Spleen (tissue), 11 donors: ENCODE data around the gene SERPINB12. TPM values are rescaled to one million over a fixed set of nuclear protein-coding genes. Genes with fewer than 3 reads are reported as not detected.

ENCODE experiments used
- DNase-seq: peaks from one replicate; pipeline ENCODE4 v3.0.0-alpha.2; 2020
- H3K27ac ChIP-seq, 8 donors: fragments of 200-600 bp; sonication (generic) in 7 of 8; 1 replicate in 4 of 8; 2 replicates in 4 of 8; pipeline versions ENCODE4 v1.5.0 to v1.8.0; 2016 to 2021; ENCODE audit warnings: inconsistent platforms in 4 of 8, mild to moderate bottlenecking in 4 of 8, moderate library complexity in 1 of 8
- H3K27me3 ChIP-seq, 7 donors: fragments of 200-600 bp; sonication (generic) in 6 of 7; replicated peaks in 1 of 7; 1 replicate in 4 of 7; 2 replicates in 3 of 7; pipeline versions ENCODE4 v1.5.0 to v1.8.0; 2016 to 2021; ENCODE audit warnings: inconsistent platforms in 3 of 7, mild to moderate bottlenecking in 1 of 7
- H3K36me3 ChIP-seq, 6 donors: fragments of 200-600 bp; sonication (generic) in 5 of 6; 1 replicate in 4 of 6; 2 replicates in 2 of 6; pipeline versions ENCODE4 v1.5.0 to v1.8.0; 2016 to 2021; ENCODE audit warnings: inconsistent platforms in 2 of 6
- H3K4me1 ChIP-seq, 6 donors: fragments of 200-600 bp; sonication (generic) in 5 of 6; 1 replicate in 3 of 6; 2 replicates in 3 of 6; pipeline versions ENCODE4 v1.5.0 to v1.8.0; 2016 to 2021; ENCODE audit warnings: inconsistent platforms in 3 of 6
- H3K4me3 ChIP-seq, 8 donors: fragments of 200-600 bp; sonication (generic) in 7 of 8; 1 replicate in 4 of 8; 2 replicates in 4 of 8; pipeline versions ENCODE4 v1.5.0 to v1.8.0; 2016 to 2021; ENCODE audit warnings: inconsistent platforms in 4 of 8, mild to moderate bottlenecking in 4 of 8, moderate library complexity in 2 of 8
- H3K9me3 ChIP-seq, 8 donors: fragments of 200-600 bp; sonication (generic) in 7 of 8; 1 replicate in 4 of 8; 2 replicates in 4 of 8; pipeline versions ENCODE4 v1.5.0 to v1.8.0; 2016 to 2021; ENCODE audit warnings: inconsistent platforms in 4 of 8
- POLR2A ChIP-seq, 3 donors: fragments of 450-650 bp; IDR thresholded peaks; one replicate each; pipeline ENCODE4 v1.5.1; 2017; ENCODE audit warnings: antibody characterized with exemption in 3 of 3, mild to moderate bottlenecking in 1 of 3
- POLR2AphosphoS5 ChIP-seq, 3 donors: sonication (generic); formaldehyde crosslinking; IDR thresholded peaks; one replicate each; pipeline ENCODE4 v1.5.1; 2017; ENCODE audit warnings: antibody characterized with exemption in 3 of 3
- WGBS, 5 donors: extraction: QIAGEN DNeasy Blood & Tissue Kit in 3 of 5; methylation state at CpG; one replicate each; pipeline versions ENCODE4 v1.1.5 to v1.1.7; 2013 to 2018; 5-methylcytosine and 5-hydroxymethylcytosine counted together
- intact Hi-C: fragments of 100-400 bp; cut with DNase I; formaldehyde crosslinking; loops from one replicate; pipeline ENCODE4 v1.15.0; 2023; ENCODE audit warnings: low total_unique reads
- polyA plus RNA-seq, 3 donors: library from polyadenylated mRNA; stranded (reverse); fragments of 200-250 nt; gene quantifications; one replicate each; pipeline ENCODE4 v1.2.1, GENCODE V29; 2013
- total RNA-seq, 7 donors: library from RNA; depleted of rRNA in 3 of 7; stranded (reverse); fragments of >200 nt in 3 of 7; fragmentation: NEBNext Ultra II Directional in 4 of 7; extraction: Animal tissue kit (Norgen Biotek cat#: 25700) in 4 of 7; gene quantifications; one replicate each; pipeline versions ENCODE4 v1.1.0 to v1.2.1, GENCODE V29; 2016 to 2021
- TF ChIP-seq, protein P1 (sequence below), 11 experiments: fragments of 200-600 bp in 7 of 11; fragments of 450-650 bp in 4 of 11; sonication (generic) in 4 of 11; IDR thresholded peaks in 8 of 11; conservative IDR thresholded peaks in 3 of 11; 1 replicate in 7 of 11; 2 replicates in 4 of 11; pipeline versions ENCODE4 v1.4.0 to v1.8.0; 2016 to 2021; ENCODE audit warnings: antibody characterized with exemption in 11 of 11, inconsistent platforms in 4 of 11, mild to moderate bottlenecking in 1 of 11
- donor health status: healthy with polysubstance abuse.
- donor health status: DM: no; HTN: no; CAD: no; lungs with moderate emphysema.
- donor health status: DM: no; HTN: no; CAD: no.
- donor health status: Bipolar disorder and iron deficiency.
- donor health status: healthy.
- donor health status: DM: no; HTN: no; CAD: no.
- donor health status: DM: yes; HTN: yes; CAD: no.

Gene SERPINB12
- total and polyA plus RNA-seq, 10 donors = not detected

DNA sequence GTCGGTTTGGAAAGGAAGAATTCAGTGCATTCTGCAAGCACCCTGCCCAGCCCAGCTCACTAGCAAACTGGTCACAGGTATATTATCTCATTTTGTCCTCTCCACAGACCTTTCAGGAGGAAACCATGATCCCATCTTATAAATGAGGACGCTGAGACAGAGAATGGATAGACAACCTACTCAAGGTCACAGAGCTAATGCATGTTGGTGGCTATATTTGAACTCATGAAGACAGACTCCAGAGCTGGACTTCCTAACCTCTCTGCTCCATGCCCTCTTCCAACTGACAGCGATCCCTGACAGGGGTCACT, 35.9 kb upstream of the SERPINB12 start:
- Histone ChIP-seq H3K36me3 (no peaks in the 10 kb centered on the region), H3K27me3 (peaks cover 0 to 30% (median 0%) of the 10 kb centered on the region in 7 donors), H3K27ac (no peak overlapping the region), H3K4me3 (no peak overlapping the region), H3K9me3 (no peaks in the 10 kb centered on the region), H3K4me1 (no peaks in the 10 kb centered on the region)
- TF ChIP-seq, protein P1, sequence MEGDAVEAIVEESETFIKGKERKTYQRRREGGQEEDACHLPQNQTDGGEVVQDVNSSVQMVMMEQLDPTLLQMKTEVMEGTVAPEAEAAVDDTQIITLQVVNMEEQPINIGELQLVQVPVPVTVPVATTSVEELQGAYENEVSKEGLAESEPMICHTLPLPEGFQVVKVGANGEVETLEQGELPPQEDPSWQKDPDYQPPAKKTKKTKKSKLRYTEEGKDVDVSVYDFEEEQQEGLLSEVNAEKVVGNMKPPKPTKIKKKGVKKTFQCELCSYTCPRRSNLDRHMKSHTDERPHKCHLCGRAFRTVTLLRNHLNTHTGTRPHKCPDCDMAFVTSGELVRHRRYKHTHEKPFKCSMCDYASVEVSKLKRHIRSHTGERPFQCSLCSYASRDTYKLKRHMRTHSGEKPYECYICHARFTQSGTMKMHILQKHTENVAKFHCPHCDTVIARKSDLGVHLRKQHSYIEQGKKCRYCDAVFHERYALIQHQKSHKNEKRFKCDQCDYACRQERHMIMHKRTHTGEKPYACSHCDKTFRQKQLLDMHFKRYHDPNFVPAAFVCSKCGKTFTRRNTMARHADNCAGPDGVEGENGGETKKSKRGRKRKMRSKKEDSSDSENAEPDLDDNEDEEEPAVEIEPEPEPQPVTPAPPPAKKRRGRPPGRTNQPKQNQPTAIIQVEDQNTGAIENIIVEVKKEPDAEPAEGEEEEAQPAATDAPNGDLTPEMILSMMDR (IDR thresholded peaks at IDR 0.05 in 8 of 11, conservative IDR thresholded peaks at IDR 0.05 in 3 of 11) = peak in 2 of 11 experiments; percentile 6 to 12
- no peak for TF ChIP-seq POLR2A (IDR thresholded peaks at IDR 0.05)
- no peak for TF ChIP-seq POLR2AphosphoS5 (IDR thresholded peaks at IDR 0.05)
- intact Hi-C loops = no loop called here
- 42 to 71% (median 63%) methylated on average over 3 of the region's 3 CpGs for WGBS, 5 donors
- no peak for DNase-seq

DNA sequence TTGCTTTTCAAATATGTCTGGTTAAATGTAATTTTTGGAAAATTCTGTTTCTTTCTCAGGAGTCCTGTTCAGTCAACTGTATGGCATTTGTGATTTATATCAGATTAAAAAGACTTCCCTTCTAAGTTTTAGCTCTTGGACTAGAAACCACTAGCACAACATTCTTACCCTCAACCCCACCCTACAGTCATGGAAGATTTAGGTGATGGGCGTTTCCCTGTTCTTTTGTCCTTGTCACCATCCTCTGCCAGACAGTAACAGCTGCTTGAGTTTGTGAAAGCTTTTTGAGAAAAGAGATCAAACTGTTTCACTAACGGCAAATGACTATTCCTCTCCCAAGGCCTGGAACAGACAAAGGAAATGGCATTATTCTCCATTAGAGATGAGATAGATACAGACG, 33.6 kb upstream of the SERPINB12 start:
- Histone ChIP-seq H3K4me1 (no peaks in the 10 kb centered on the region), H3K27ac (no peak overlapping the region), H3K36me3 (no peaks in the 10 kb centered on the region), H3K9me3 (no peaks in the 10 kb centered on the region), H3K27me3 (peaks cover 0 to 30% (median 0%) of the 10 kb centered on the region in 7 donors), H3K4me3 (no peak overlapping the region)
- DNase-seq = no peak
- intact Hi-C loops = no loop called here
- 16 to 30% (median 20%) methylated on average over 3 of the region's 3 CpGs for WGBS, 5 donors
- no peak for TF ChIP-seq POLR2A (IDR thresholded peaks at IDR 0.05)
- TF ChIP-seq POLR2AphosphoS5 (IDR thresholded peaks at IDR 0.05) = no peak
- TF ChIP-seq, protein P1 (IDR thresholded peaks at IDR 0.05 in 8 of 11, conservative IDR thresholded peaks at IDR 0.05 in 3 of 11) = no peak

DNA sequence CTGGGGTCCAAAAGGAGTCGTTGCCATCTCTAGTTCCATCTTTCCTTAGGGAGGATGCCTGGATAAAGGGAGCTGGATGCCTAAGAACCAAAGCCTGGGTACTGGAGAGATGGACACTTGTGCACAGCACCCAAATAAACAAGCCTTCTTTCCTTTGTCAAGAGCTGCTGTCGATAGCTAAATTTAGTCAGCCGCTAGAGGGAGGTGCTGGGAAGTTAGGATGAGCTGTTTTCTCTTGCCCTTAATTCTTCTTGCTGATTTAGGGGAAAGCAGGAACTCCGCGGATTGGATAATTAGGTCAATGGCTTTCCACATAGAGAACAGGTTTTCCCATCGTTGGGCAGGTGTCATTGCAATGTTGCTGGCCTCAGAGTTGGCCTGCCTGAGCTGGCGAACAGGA, 30.9 kb upstream of the SERPINB12 start:
- H3K4me1 ChIP-seq = no peaks in the 10 kb centered on the region
- intact Hi-C loops = loop anchor here (10.0 kb wide), 1 partner anchor 334 kb away; no protein-coding TSS in a partner anchor
- H3K27me3 ChIP-seq = peaks cover 0 to 26% (median 0%) of the 10 kb centered on the region in 7 donors
- no peak overlapping the region for H3K27ac ChIP-seq
- 29 to 37% (median 34%) methylated on average over 7 of the region's 7 CpGs for WGBS, 5 donors
- H3K4me3 ChIP-seq = no peak overlapping the region
- H3K9me3 ChIP-seq = no peaks in the 10 kb centered on the region
- no peaks in the 10 kb centered on the region for H3K36me3 ChIP-seq
- no peak for DNase-seq
- TF ChIP-seq, protein P1 (IDR thresholded peaks at IDR 0.05 in 8 of 11, conservative IDR thresholded peaks at IDR 0.05 in 3 of 11) = peak in 5 of 11 experiments; percentile 17 to 29 (median 24)
- no peak for TF ChIP-seq POLR2A (IDR thresholded peaks at IDR 0.05)

DNA sequence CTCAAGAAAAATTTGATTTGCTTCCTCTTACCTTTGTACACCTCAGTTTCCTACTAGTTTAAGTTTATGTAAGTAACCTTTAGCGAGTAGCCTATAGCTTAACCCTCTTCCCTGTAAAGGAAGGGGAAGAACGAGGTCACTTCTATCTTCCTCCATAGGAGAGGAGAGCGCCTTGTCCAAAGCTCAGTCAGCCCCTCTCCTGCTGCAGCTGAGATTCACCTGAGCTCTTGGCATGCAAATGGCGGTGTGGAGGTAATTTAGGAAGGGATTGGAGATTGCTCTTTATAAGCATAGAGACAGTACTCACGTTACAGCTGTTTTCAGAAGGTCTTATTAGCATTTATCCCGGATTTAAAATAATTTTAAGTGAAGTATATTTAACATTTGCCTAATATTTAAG, 27.8 kb upstream of the SERPINB12 start:
- intact Hi-C loops = loop anchor here (10.0 kb wide), 1 partner anchor 330 kb away; no protein-coding TSS in a partner anchor
- Histone ChIP-seq H3K9me3 (no peaks in the 10 kb centered on the region), H3K4me3 (no peak overlapping the region), H3K27me3 (peaks cover 0 to 22% (median 0%) of the 10 kb centered on the region in 7 donors), H3K27ac (no peak overlapping the region), H3K36me3 (no peaks in the 10 kb centered on the region), H3K4me1 (peaks cover 0 to 7% (median 2%) of the 10 kb centered on the region in 6 donors)
- 70 to 81% (median 72%) methylated on average over 6 of the region's 6 CpGs for WGBS, 5 donors
- DNase-seq = no peak
- TF ChIP-seq POLR2AphosphoS5 (IDR thresholded peaks at IDR 0.05) (no peak), POLR2A (IDR thresholded peaks at IDR 0.05) (no peak)
- TF ChIP-seq, protein P1 (IDR thresholded peaks at IDR 0.05 in 8 of 11, conservative IDR thresholded peaks at IDR 0.05 in 3 of 11) = no peak
